Bronchial epithelial cell (primary cell): ENCODE data around the gene MAP1B. TPM values are rescaled to one million over a fixed set of nuclear protein-coding genes. Genes with fewer than 3 reads are reported as not detected.

ENCODE experiments used
- DNase-seq: peaks from one replicate; pipeline ENCODE4 v3.0.0-alpha.2; 2010; ENCODE audit warnings: low read depth
- FAIRE-seq: peaks from 2 replicates; lab custom pipeline; 2011; peaks lifted over from hg19 to GRCh38; lab: Jason Lieb, UNC
- H3K27me3 ChIP-seq: 2 replicates; pipeline ENCODE4 v1.5.1; 2011; ENCODE audit warnings: low read length; ENCODE audit not compliant: control insufficient read depth, insufficient read depth
- H3K36me3 ChIP-seq: 2 replicates; pipeline ENCODE4 v1.5.1; 2011; ENCODE audit warnings: low read length; ENCODE audit not compliant: control insufficient read depth, insufficient read depth
- H3K4me3 ChIP-seq: 2 replicates; pipeline ENCODE4 v1.5.1; 2011; ENCODE audit warnings: mild to moderate bottlenecking, low read depth, low read length, control low read depth
- CTCF ChIP-seq: IDR thresholded peaks from 2 replicates; pipeline ENCODE4 v1.5.1; 2011; ENCODE audit warnings: mild to moderate bottlenecking, moderate library complexity, low read length, control low read depth, inconsistent platforms; ENCODE audit not compliant: insufficient read depth, severe bottlenecking
- total RNA-seq: library from RNA; depleted of rRNA; stranded (reverse); fragments of >200 nt; gene quantifications from 2 replicates; pipeline ENCODE4 v1.2.1, GENCODE V29; 2014

Gene MAP1B
- total RNA-seq, 1 donor from 2014 or later = 5.8 TPM

- FAIRE-seq (no peak), DNase-seq (no peak)
- no peak for TF ChIP-seq CTCF
- H3K27me3 ChIP-seq = no peaks in the 10 kb centered on the region
- H3K36me3 ChIP-seq = no peaks in the 10 kb centered on the region
- H3K4me3 ChIP-seq = no peak overlapping the region
Observed at GRCh38 chr5:72243706-72244105, 136.4 kb downstream of the MAP1B start.

- peak; percentile 48 for TF ChIP-seq CTCF
- FAIRE-seq = no peak
- Histone ChIP-seq H3K27me3 (no peaks in the 10 kb centered on the region), H3K4me3 (no peak overlapping the region), H3K36me3 (no peaks in the 10 kb centered on the region)
- peak; percentile 30 for DNase-seq
Observed at GRCh38 chr5:72244862-72245371, 137.6 kb downstream of the MAP1B start.

- DNase-seq = no peak
- no peak for FAIRE-seq
- no peaks in the 10 kb centered on the region for H3K36me3 ChIP-seq
- no peak for TF ChIP-seq CTCF
- H3K4me3 ChIP-seq = no peak overlapping the region
- H3K27me3 ChIP-seq = no peaks in the 10 kb centered on the region
Observed at GRCh38 chr5:72245546-72245945, 138.3 kb downstream of the MAP1B start.

- H3K27me3 ChIP-seq = no peaks in the 10 kb centered on the region
- peak; percentile 44 for TF ChIP-seq CTCF
- DNase-seq (peak; percentile 50), FAIRE-seq (no peak)
- H3K36me3 ChIP-seq = no peaks in the 10 kb centered on the region
- H3K4me3 ChIP-seq = no peak overlapping the region
Observed at GRCh38 chr5:72245951-72246532, 138.8 kb downstream of the MAP1B start.

GRCh38 chr5:72246954-72247442 is 139.7 kb downstream of the MAP1B start:
- peak; percentile 63 for DNase-seq
- Histone ChIP-seq H3K4me3 (no peak overlapping the region), H3K27me3 (no peaks in the 10 kb centered on the region), H3K36me3 (peaks cover 1% of the 10 kb centered on the region)
- no peak for TF ChIP-seq CTCF
- FAIRE-seq = no peak
